GM12875 (cell line): ENCODE results near the gene DNAJC15.

Source experiments
- H3K4me3 ChIP-seq: one replicate; pipeline ENCODE4 v1.5.1; 2011; ENCODE audit warnings: low read depth, low read length, control low read depth
- TF ChIP-seq, protein P1 (sequence below): IDR thresholded peaks from 2 replicates; pipeline ENCODE4 v1.5.1; 2011; ENCODE audit warnings: low read depth, mild to moderate bottlenecking, control low read depth, inconsistent platforms, low read length, moderate library complexity, borderline replicate concordance; ENCODE audit not compliant: insufficient read depth

DNAJC15 gene

DNA sequence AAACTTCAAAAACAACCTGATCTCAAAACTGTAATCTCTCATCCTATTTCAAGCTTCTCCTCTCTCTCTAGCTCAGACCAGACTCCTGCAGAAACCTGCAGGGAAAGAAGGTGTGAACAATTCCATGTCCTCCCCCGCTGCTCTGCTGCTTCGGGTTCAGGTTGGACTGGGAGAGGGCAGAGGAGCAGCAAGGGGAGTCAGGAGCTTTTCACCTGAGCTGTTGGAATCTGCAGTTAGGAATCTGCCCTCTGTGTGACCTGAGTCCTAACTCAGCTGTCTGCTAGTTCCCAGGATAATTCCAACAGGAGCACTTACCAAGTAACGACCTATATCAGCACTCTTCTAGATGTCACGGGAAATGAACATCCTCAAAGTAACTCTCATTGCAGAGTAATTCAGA lies 118.3 kb downstream of the DNAJC15 start:
- no peak overlapping the region for H3K4me3 ChIP-seq
- TF ChIP-seq, protein P1, sequence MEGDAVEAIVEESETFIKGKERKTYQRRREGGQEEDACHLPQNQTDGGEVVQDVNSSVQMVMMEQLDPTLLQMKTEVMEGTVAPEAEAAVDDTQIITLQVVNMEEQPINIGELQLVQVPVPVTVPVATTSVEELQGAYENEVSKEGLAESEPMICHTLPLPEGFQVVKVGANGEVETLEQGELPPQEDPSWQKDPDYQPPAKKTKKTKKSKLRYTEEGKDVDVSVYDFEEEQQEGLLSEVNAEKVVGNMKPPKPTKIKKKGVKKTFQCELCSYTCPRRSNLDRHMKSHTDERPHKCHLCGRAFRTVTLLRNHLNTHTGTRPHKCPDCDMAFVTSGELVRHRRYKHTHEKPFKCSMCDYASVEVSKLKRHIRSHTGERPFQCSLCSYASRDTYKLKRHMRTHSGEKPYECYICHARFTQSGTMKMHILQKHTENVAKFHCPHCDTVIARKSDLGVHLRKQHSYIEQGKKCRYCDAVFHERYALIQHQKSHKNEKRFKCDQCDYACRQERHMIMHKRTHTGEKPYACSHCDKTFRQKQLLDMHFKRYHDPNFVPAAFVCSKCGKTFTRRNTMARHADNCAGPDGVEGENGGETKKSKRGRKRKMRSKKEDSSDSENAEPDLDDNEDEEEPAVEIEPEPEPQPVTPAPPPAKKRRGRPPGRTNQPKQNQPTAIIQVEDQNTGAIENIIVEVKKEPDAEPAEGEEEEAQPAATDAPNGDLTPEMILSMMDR = no peak

DNA sequence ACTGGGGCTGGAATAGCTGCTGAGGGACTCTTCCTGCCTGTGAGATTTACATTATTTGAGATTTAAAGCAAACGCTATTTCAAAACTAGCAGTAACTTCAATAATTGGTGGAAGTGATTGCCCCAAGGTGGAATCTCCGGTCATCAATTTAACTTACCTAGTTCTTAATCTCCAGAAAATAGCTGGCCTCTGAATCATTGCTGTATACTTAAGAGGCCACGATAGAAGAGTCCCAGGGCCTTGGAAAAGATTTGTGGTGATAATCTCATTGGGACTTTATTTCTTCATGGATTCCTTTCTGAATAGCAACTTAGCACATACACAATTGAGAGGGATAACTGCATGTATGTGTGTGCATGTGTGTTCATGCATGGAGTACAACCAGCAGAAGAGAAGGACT lies 120.2 kb downstream of the DNAJC15 start:
- H3K4me3 ChIP-seq = no peak overlapping the region
- TF ChIP-seq, protein P1 = no peak

DNA sequence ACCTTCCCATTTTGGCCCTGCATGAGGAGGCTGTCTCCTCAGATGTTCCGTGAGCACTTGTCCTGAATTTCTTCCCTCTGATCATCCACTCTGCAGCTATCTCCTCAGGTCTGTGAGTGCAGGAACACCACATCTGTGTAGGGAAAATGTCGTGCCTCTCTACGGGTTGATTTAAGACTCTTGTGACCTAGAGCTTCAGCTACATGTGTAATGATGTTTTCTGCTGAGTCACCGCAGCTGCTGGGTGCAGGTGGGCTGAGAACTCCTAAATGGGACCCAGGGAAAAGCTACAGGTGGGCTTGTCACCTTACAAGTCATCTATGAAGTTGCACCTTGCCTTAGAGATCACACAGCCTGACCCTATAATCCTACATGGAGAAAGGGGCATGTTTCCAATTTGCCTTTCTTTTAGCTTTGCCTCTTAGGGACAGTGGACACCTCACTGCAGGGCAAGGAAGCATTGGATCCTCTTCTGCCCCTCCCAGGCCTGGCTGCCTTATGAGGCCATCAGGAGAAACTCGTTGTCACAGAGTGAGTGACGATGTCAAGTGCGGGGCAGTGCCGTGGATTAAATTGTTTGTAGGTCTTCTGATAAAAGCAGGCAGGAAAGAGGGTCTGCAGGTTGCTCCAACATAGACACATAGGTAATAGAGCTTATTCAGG lies 122.3 kb downstream of the DNAJC15 start:
- no peak overlapping the region for H3K4me3 ChIP-seq
- TF ChIP-seq, protein P1 = no peak

DNA sequence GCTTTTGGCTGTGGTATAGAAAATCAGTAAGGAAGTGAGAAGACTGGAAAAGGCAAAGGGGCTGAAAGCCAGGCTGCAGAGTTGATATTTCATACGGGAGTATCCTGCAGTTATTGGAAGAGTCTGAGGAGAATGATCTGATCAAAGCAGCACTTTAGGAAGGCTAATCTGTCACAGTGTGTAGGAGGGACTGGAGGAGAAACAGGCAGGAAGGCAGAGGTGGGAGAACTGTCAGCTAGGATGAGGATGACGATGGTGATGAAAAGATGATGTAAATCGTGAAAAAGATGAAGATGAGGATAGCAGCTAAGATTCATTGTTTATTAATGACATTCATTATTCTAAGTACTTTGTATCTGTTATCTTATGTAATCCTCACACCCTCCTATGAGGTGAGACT lies 123.0 kb downstream of the DNAJC15 start:
- TF ChIP-seq, protein P1 = no peak
- no peak overlapping the region for H3K4me3 ChIP-seq

GRCh38 chr13:43150369-43151207 lies 127.2 kb downstream of the DNAJC15 start:
- H3K4me3 ChIP-seq = no peak overlapping the region
- TF ChIP-seq, protein P1 = no peak

- TF ChIP-seq, protein P1 = no peak
- no peak overlapping the region for H3K4me3 ChIP-seq
Observed at GRCh38 chr13:43153436-43154090, 130.2 kb downstream of the DNAJC15 start.
